Naive thymus-derived CD4-positive, alpha-beta T cell (primary cell): Measurements from ENCODE around the gene CCM2. TPM values are rescaled to one million over a fixed set of nuclear protein-coding genes. Genes with fewer than 3 reads are reported as not detected.
A peak's percentile ranks its signal among the peaks of the same experiment; 100 is the strongest.

ENCODE experiments used
- ATAC-seq: fragments of 150-1000 bp; cut with Tn5 transposase; 2 replicates; pipeline ENCODE4 v1.10.0; 2021; ENCODE audit warnings: mild to moderate bottlenecking, moderate library complexity
- CTCF ChIA-PET: fragments of 350-600 bp; sonication (Branson Sonifier 250); formaldehyde crosslinking; loops from one replicate; lab custom pipeline; 2021; ENCODE audit warnings: antibody characterized with exemption; lab: Charles Lee
- POLR2A ChIA-PET: fragments of 350-600 bp; sonication (Branson Sonifier 250); formaldehyde crosslinking; loops from one replicate; lab custom pipeline; 2021; ENCODE audit warnings: antibody characterized with exemption, inconsistent platforms; lab: Charles Lee
- DNase-seq, 9 donors: peaks; one replicate each; pipeline versions ENCODE4 v3.0.0 to v3.0.0-alpha.2; 2020 to 2022; ENCODE audit warnings: mixed read lengths in 1 of 9
- H3K27ac ChIP-seq: one replicate; pipeline ENCODE4 v1.7.0; 2013; ENCODE audit warnings: mild to moderate bottlenecking, low read depth, low read length, moderate library complexity
- H3K27me3 ChIP-seq, 2 donors: one replicate each; pipeline ENCODE4 v1.7.0; 2013; ENCODE audit warnings: low read length in 2 of 2, mild to moderate bottlenecking in 2 of 2, moderate library complexity in 2 of 2; ENCODE audit not compliant: control insufficient read depth in 2 of 2, insufficient read depth in 2 of 2
- H3K36me3 ChIP-seq, 3 experiments: 1 replicate in 2 of 3; 2 replicates in 1 of 3; pipeline ENCODE4 v1.7.0; 2013; ENCODE audit warnings: low read length in 3 of 3, mild to moderate bottlenecking in 3 of 3, moderate library complexity in 1 of 3; ENCODE audit not compliant: insufficient read depth in 3 of 3, control insufficient read depth in 2 of 3
- H3K4me1 ChIP-seq, 2 donors: one replicate each; pipeline ENCODE4 v1.7.0; 2013; ENCODE audit warnings: low read length in 2 of 2, mild to moderate bottlenecking in 2 of 2, moderate library complexity in 1 of 2; ENCODE audit not compliant: control insufficient read depth in 2 of 2, insufficient read depth in 2 of 2
- H3K4me3 ChIP-seq: 2 replicates; pipeline ENCODE4 v1.7.0; 2013; ENCODE audit warnings: mild to moderate bottlenecking, low read length
- H3K9me3 ChIP-seq, 3 experiments: 1 replicate in 2 of 3; 2 replicates in 1 of 3; pipeline ENCODE4 v1.7.0; 2013; ENCODE audit warnings: low read length in 3 of 3; ENCODE audit not compliant: control insufficient read depth in 2 of 3
- H3K27ac Mint-ChIP-seq, 9 donors: one replicate each; pipeline ENCODE4 v1.8.0; 2020 to 2022; ENCODE audit warnings: mixed read lengths in 9 of 9, mild to moderate bottlenecking in 8 of 9, moderate library complexity in 5 of 9, inconsistent platforms in 2 of 9
- H3K27me3 Mint-ChIP-seq, 5 donors: one replicate each; pipeline ENCODE4 v1.8.0; 2021 to 2022; ENCODE audit warnings: mixed read lengths in 5 of 5, mild to moderate bottlenecking in 1 of 5
- H3K36me3 Mint-ChIP-seq, 5 donors: one replicate each; pipeline ENCODE4 v1.8.0; 2020 to 2022; ENCODE audit warnings: mixed read lengths in 5 of 5, mild to moderate bottlenecking in 3 of 5, inconsistent platforms in 1 of 5
- H3K4me1 Mint-ChIP-seq, 7 donors: one replicate each; pipeline ENCODE4 v1.8.0; 2020 to 2022; ENCODE audit warnings: mixed read lengths in 7 of 7, mild to moderate bottlenecking in 3 of 7, inconsistent platforms in 1 of 7
- H3K4me3 Mint-ChIP-seq, 10 donors: one replicate each; pipeline ENCODE4 v1.8.0; 2020 to 2022; ENCODE audit warnings: mild to moderate bottlenecking in 10 of 10, mixed read lengths in 10 of 10, moderate library complexity in 6 of 10, inconsistent platforms in 2 of 10
- H3K9me3 Mint-ChIP-seq, 11 donors: one replicate each; pipeline ENCODE4 v1.8.0; 2020 to 2022; ENCODE audit warnings: mixed read lengths in 11 of 11, mild to moderate bottlenecking in 4 of 11, inconsistent platforms in 1 of 11, moderate library complexity in 1 of 11
- intact Hi-C, 2 donors: fragments of 100-400 bp; cut with micrococcal nuclease; formaldehyde crosslinking; loops; one replicate each; pipeline ENCODE4 v1.15.1; 2023
- polyA plus RNA-seq, 2 donors: library from polyadenylated mRNA; unstranded; fragments of 300-500 nt; fragmentation: Illumina TruSeq; gene quantifications; one replicate each; pipeline ENCODE4 v1.2.3, GENCODE V29; 2021
- total RNA-seq, 6 experiments: library from RNA in 5 of 6; stranded (reverse) in 5 of 6; gene quantifications; 1 replicate in 5 of 6; 2 replicates in 1 of 6; pipeline ENCODE4 v1.2.3 and lab custom pipeline; 2021 to 2026

Gene CCM2
- total and polyA plus RNA-seq, 7 experiments from 2014 or later, result 75.9 to 200 (median 119) TPM

GRCh38 chr7:45028138-45028919 is 28.3 kb downstream of the CCM2 start:
- Mint-ChIP-seq H3K9me3 (peaks cover 0 to 2% (median 0%) of the 10 kb centered on the region in 11 donors), H3K4me3 (peak overlapping the region; percentile 89 to 98 (median 95)), H3K4me1 (peaks cover 56 to 77% (median 67%) of the 10 kb centered on the region in 7 donors), H3K27me3 (no peaks in the 10 kb centered on the region), H3K36me3 (peaks cover 5 to 63% (median 37%) of the 10 kb centered on the region in 5 donors), H3K27ac (peak overlapping the region; percentile 80 to 97 (median 93))
- Histone ChIP-seq H3K27ac (peak overlapping the region; percentile 86), H3K27me3 (no peaks in the 10 kb centered on the region), H3K36me3 (peaks cover 0 to 20% (median 0%) of the 10 kb centered on the region in 3 experiments), H3K9me3 (no peaks in the 10 kb centered on the region), H3K4me3 (peak overlapping the region; percentile 87), H3K4me1 (peaks cover 46 to 68% of the 10 kb centered on the region in 2 donors)
- intact Hi-C loops, result loop anchor here in 1 of 2 donors (2.0 to 5.0 kb wide), 3 partner anchors 14 to 109 kb away; no protein-coding TSS in a partner anchor
- peak in 4 of 9 donors; percentile 20 to 28 (median 22) for DNase-seq
- ChIA-PET POLR2A (interaction anchor here (0.5 to 13.7 kb wide), 30 partner anchors 8 to 883 kb away, joined by 3 to 348 read pairs (median 4); partner anchors contain the start of genes CCM2, H2AZ2, MYO1G and NUDCD3), CTCF (interaction anchor here (0.9 to 5.6 kb wide), 7 partner anchors 11 to 55 kb away, joined by 3 to 65 read pairs (median 5); no protein-coding TSS in a partner anchor)
- no peak for ATAC-seq

DNA sequence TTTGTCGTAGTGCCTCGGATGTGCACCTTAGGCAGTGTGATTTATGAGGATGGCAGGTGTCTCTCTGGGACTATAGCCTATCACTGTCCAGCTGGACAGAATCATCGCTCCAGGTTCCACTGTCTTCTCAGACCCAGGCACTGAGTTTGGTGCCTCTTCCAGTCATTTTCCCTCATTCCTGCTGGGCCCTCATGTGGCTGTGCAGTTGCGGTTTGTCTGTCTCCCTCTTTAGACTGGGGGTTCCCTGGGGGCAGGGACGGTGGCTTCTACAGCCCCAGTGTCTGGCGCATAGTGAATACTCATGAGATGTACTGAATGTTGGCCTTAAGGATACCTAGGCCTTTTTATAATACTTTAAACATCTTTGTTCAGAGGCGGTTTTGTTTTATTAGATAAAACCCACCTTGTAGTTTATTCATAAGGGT is 28.9 kb downstream of the CCM2 start:
- intact Hi-C loops, result loop anchor here in 1 of 2 donors (2.0 to 5.0 kb wide), 3 partner anchors 14 to 108 kb away; no protein-coding TSS in a partner anchor

DNA sequence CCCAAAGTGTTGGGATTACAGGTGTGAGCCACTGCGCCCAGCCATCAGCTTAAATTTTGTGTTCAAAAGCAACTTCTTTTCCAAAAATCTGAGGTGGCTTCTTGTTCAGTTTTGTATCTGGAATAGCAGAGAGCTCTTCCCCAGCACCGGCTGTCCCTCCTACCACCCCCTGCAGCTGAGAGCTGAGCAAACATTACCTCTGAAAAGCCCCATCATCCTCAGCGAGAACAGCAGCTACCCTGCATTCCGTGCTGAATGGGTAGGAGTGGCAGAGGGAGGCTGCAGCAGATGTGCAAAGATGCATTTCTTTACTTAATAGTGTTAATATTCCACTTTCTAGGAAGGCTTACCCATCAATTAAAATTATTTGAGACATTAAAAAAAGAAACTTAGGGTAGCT is 31.8 kb downstream of the CCM2 start:
- Histone ChIP-seq H3K27ac (peak overlapping the region; percentile 53), H3K4me3 (peak overlapping the region; percentile 5), H3K4me1 (peaks cover 58 to 73% of the 10 kb centered on the region in 2 donors), H3K9me3 (no peaks in the 10 kb centered on the region), H3K36me3 (peaks cover 0 to 20% (median 0%) of the 10 kb centered on the region in 3 experiments), H3K27me3 (no peaks in the 10 kb centered on the region)
- Mint-ChIP-seq H3K36me3 (peaks cover 5 to 52% (median 25%) of the 10 kb centered on the region in 5 donors), H3K27ac (peak overlapping the region; percentile 70 to 94 (median 84)), H3K4me1 (peaks cover 59 to 74% (median 68%) of the 10 kb centered on the region in 7 donors), H3K9me3 (no peaks in the 10 kb centered on the region), H3K4me3 (peak overlapping the region; percentile 76 to 93 (median 81)), H3K27me3 (no peaks in the 10 kb centered on the region)
- ATAC-seq (no peak), DNase-seq (no peak)
- ChIA-PET CTCF (interaction anchor here (0.6 to 5.6 kb wide), 3 partner anchors 12 to 443 kb away, joined by 3 to 65 read pairs (median 4); no protein-coding TSS in a partner anchor), POLR2A (interaction anchor here (0.6 to 13.7 kb wide), 7 partner anchors 18 to 425 kb away, joined by 3 to 348 read pairs (median 4); partner anchors contain the start of genes CCM2, MYO1G and OGDH)
- intact Hi-C loops, result loop anchor here in 1 of 2 donors (5.0 kb wide), 1 partner anchor 175 kb away; no protein-coding TSS in a partner anchor

More for the DNA sequence above, 28.9 kb downstream of the CCM2 start:
- Mint-ChIP-seq H3K27ac (peak overlapping the region; percentile 80 to 97 (median 93)), H3K4me3 (peak overlapping the region; percentile 89 to 98 (median 95)), H3K4me1 (peaks cover 62 to 78% (median 68%) of the 10 kb centered on the region in 7 donors), H3K27me3 (no peaks in the 10 kb centered on the region), H3K9me3 (peaks cover 0 to 2% (median 0%) of the 10 kb centered on the region in 11 donors), H3K36me3 (peaks cover 5 to 64% (median 39%) of the 10 kb centered on the region in 5 donors)
- ChIA-PET POLR2A (interaction anchor here (0.5 to 13.7 kb wide), 22 partner anchors 7 to 884 kb away, joined by 3 to 348 read pairs (median 4); partner anchors contain the start of genes CCM2, DDX56, MYO1G and PURB), CTCF (interaction anchor here (0.8 to 5.6 kb wide), 6 partner anchors 9 to 55 kb away, joined by 3 to 65 read pairs (median 4); no protein-coding TSS in a partner anchor)
- no peak for ATAC-seq
- Histone ChIP-seq H3K4me3 (peak overlapping the region; percentile 87), H3K4me1 (peaks cover 52 to 74% of the 10 kb centered on the region in 2 donors), H3K27ac (peak overlapping the region; percentile 86), H3K9me3 (no peaks in the 10 kb centered on the region), H3K27me3 (no peaks in the 10 kb centered on the region), H3K36me3 (peaks cover 0 to 20% (median 0%) of the 10 kb centered on the region in 3 experiments)
- peak in 1 of 9 donors; percentile 35 for DNase-seq

GRCh38 chr7:45032421-45032820 is 32.4 kb downstream of the CCM2 start:
- Mint-ChIP-seq H3K27me3 (no peaks in the 10 kb centered on the region), H3K9me3 (no peaks in the 10 kb centered on the region), H3K4me3 (peak overlapping the region; percentile 76 to 93 (median 81)), H3K4me1 (peaks cover 55 to 73% (median 66%) of the 10 kb centered on the region in 7 donors), H3K27ac (peak overlapping the region; percentile 70 to 94 (median 84)), H3K36me3 (peaks cover 3 to 51% (median 24%) of the 10 kb centered on the region in 5 donors)
- H3K36me3 ChIP-seq, result peaks cover 0 to 20% (median 0%) of the 10 kb centered on the region in 3 experiments
- intact Hi-C loops, result loop anchor here in 1 of 2 donors (5.0 kb wide), 1 partner anchor 175 kb away; no protein-coding TSS in a partner anchor
- ATAC-seq, result no peak
- no peaks in the 10 kb centered on the region for H3K27me3 ChIP-seq
- ChIA-PET CTCF (interaction anchor here (1.5 to 5.6 kb wide), 3 partner anchors 13 to 59 kb away, joined by 3 to 65 read pairs (median 25); no protein-coding TSS in a partner anchor), POLR2A (interaction anchor here (0.7 to 13.7 kb wide), 5 partner anchors 11 to 54 kb away, joined by 3 to 348 read pairs (median 11); partner anchors contain the start of genes CCM2 and MYO1G)
- peak overlapping the region; percentile 53 for H3K27ac ChIP-seq
- H3K4me3 ChIP-seq, result peak overlapping the region; percentile 5
- H3K4me1 ChIP-seq, result peaks cover 58 to 72% of the 10 kb centered on the region in 2 donors
- DNase-seq, result no peak
- no peaks in the 10 kb centered on the region for H3K9me3 ChIP-seq

- Histone ChIP-seq H3K4me1 (peaks cover 67 to 81% of the 10 kb centered on the region in 2 donors), H3K27me3 (no peaks in the 10 kb centered on the region), H3K27ac (peak overlapping the region; percentile 43), H3K4me3 (peak overlapping the region; percentile 15), H3K36me3 (peaks cover 3 to 18% (median 4%) of the 10 kb centered on the region in 3 experiments), H3K9me3 (no peaks in the 10 kb centered on the region)
- intact Hi-C loops, result loop anchor here in 1 of 2 donors (5.0 kb wide), 1 partner anchor 176 kb away; no protein-coding TSS in a partner anchor
- peak overlapping the region; percentile 76 to 93 (median 81) for H3K4me3 Mint-ChIP-seq
- ATAC-seq (peak; percentile 12), DNase-seq (no peak)
- no peaks in the 10 kb centered on the region for H3K9me3 Mint-ChIP-seq
- ChIA-PET POLR2A (interaction anchor here (1.3 to 13.7 kb wide), 4 partner anchors 10 to 55 kb away, joined by 3 to 348 read pairs (median 102); partner anchors contain the start of genes CCM2 and MYO1G), CTCF (interaction anchor here (0.7 to 4.3 kb wide), 5 partner anchors 13 to 59 kb away, joined by 3 to 25 read pairs (median 4); no protein-coding TSS in a partner anchor)
- no peaks in the 10 kb centered on the region for H3K27me3 Mint-ChIP-seq
- peak overlapping the region; percentile 48 to 94 (median 84) for H3K27ac Mint-ChIP-seq
- peaks cover 0 to 46% (median 30%) of the 10 kb centered on the region in 5 donors for H3K36me3 Mint-ChIP-seq
- peaks cover 61 to 80% (median 75%) of the 10 kb centered on the region in 7 donors for H3K4me1 Mint-ChIP-seq
These were observed 33.4 kb downstream of the CCM2 start for GRCh38 chr7:45033261-45033930.
